PFSK-1 (cell line): ENCODE results near the gene XYLT1.

ENCODE experiments used
- FOXP2 ChIP-seq: optimal IDR thresholded peaks from 2 replicates; pipeline ENCODE3; 2011; ENCODE audit warnings: borderline replicate concordance, control low read depth, inconsistent platforms; ENCODE audit not compliant: insufficient read depth; ENCODE audit errors: extremely low read length, extremely low read depth
- TAF1 ChIP-seq: IDR thresholded peaks from 2 replicates; pipeline ENCODE4 v1.6.1; 2012; ENCODE audit warnings: low read length, control low read depth, borderline replicate concordance; ENCODE audit not compliant: insufficient read depth

- TF ChIP-seq FOXP2 (no peak), TAF1 (no peak)
These were observed 143.0 kb downstream of the XYLT1 start for GRCh38 chr16:17327664-17328335.
